Measurements from ENCODE around the gene MRPL4. TPM values are rescaled to one million over a fixed set of nuclear protein-coding genes. Genes with fewer than 3 reads are reported as not detected.

MRPL4 gene
- total RNA-seq, 2 experiments from 2014 or later = 157 to 161 TPM

Other genes starting within 250 kb of the MRPL4 start
- under 1 TPM; 0.50 to 0.63 TPM for gene COL5A3, start 241.7 kb upstream of the MRPL4 start, total RNA-seq
- gene RDH8, start 238.7 kb upstream of the MRPL4 start, total RNA-seq = not detected
- 10 to 100 TPM; 41.9 to 44.1 TPM for gene SHFL, start 165.9 kb upstream of the MRPL4 start, total RNA-seq
- 10 to 100 TPM; 10.2 to 11.5 TPM for gene ANGPTL6, start 149.5 kb upstream of the MRPL4 start, total RNA-seq
- gene PPAN, start 145.9 kb upstream of the MRPL4 start, total RNA-seq = 100 to 1,000 TPM; 294 to 298 TPM
- 10 to 100 TPM; 68.6 to 68.9 TPM for gene P2RY11, start 140.5 kb upstream of the MRPL4 start, total RNA-seq
- 100 to 1,000 TPM; 311 to 312 TPM for gene EIF3G, start 132.3 kb upstream of the MRPL4 start, total RNA-seq
- gene DNMT1, start 57.3 kb upstream of the MRPL4 start, total RNA-seq = 100 to 1,000 TPM; 345 to 355 TPM
- gene S1PR2, start 20.9 kb upstream of the MRPL4 start, total RNA-seq = 10 to 100 TPM; 14.1 to 14.3 TPM
- gene ICAM1, start 18.9 kb downstream of the MRPL4 start, total RNA-seq = 10 to 100 TPM; 57.2 to 57.8 TPM
- gene ICAM4, start 34.7 kb downstream of the MRPL4 start, total RNA-seq = under 1 TPM; 0.36 to 0.91 TPM
- gene ICAM5, start 37.7 kb downstream of the MRPL4 start, total RNA-seq = 1 to 10 TPM; 2.2 to 3.8 TPM
- 1 to 10 TPM; 3.7 to 5.8 TPM for gene ZGLP1, start 57.6 kb downstream of the MRPL4 start, total RNA-seq
- gene FDX2, start 63.8 kb downstream of the MRPL4 start, total RNA-seq = 10 to 100 TPM; 23.8 to 27.2 TPM
- gene RAVER1, start 81.3 kb downstream of the MRPL4 start, total RNA-seq = 100 to 1,000 TPM; 100 to 102 TPM
- 10 to 100 TPM; 87.5 to 89.4 TPM for gene ICAM3, start 87.4 kb downstream of the MRPL4 start, total RNA-seq
- 100 to 1,000 TPM; 191 to 199 TPM for gene TYK2, start 128.4 kb downstream of the MRPL4 start, total RNA-seq
- 100 to 1,000 TPM; 294 TPM for gene CDC37, start 151.3 kb downstream of the MRPL4 start, total RNA-seq
- 10 to 100 TPM; 30.3 to 31.2 TPM for gene PDE4A, start 168.3 kb downstream of the MRPL4 start, total RNA-seq

Measured in activated CD8-positive, alpha-beta memory T cell treated with anti-CD3 and anti-CD28 coated beads for 36 hours (primary cell).